Stimulated activated CD8-positive, alpha-beta memory T cell treated with anti-CD3 and anti-CD28 coated beads, Interleukin-4, amount 100 ng/mL, for 1 hour (primary cell): ENCODE data around the gene NFKBIE.
"Not testable (repeated sequence)": the region's sequence is repeated elsewhere in the genome, so short reads cannot be mapped to it uniquely, and the experiment has no call there.

Source experiments
- DNase-seq, 2 donors: peaks; one replicate each; pipeline ENCODE4 v3.0.0-alpha.2; 2020; ENCODE audit warnings: low read depth in 2 of 2, low spot score in 1 of 2

The NFKBIE gene

GRCh38 chr6:44245912-44246662 lies 19.3 kb downstream of the NFKBIE start:
- peak; percentile 61 to 73 for DNase-seq

DNA sequence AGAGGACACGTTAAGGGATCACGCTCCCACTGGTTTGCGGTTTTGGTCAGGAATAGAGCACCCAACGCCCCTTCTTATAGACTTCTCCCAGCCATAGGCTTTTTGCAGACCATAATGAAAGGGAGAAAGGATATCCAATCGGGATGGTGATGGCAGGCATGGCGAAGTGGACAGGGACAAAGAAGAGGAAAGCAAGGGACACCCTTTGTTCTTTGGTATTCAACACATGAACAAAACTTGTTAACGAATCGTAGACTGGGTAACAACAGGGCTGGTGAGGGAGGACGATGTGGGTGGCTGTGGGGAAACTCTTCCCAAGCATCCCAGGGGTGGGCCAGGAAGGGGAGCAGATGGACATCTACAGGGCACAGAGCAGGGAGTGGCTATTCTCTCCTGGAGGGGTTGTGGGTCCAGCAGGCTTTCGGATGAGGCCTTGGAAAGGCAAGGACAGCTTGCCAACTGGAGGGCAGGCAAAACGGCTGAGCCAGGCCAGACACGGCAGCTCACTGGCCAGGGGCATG lies 19.9 kb downstream of the NFKBIE start:
- DNase-seq, result no peak

GRCh38 chr6:44243345-44243744 lies 22.0 kb downstream of the NFKBIE start:
- DNase-seq, result no peak

- DNase-seq, result no peak
These were observed 26.5 kb downstream of the NFKBIE start for GRCh38 chr6:44238687-44239350.

- DNase-seq, result peak; percentile 56 to 67
These were observed 27.4 kb downstream of the NFKBIE start for GRCh38 chr6:44237813-44238433.

DNA sequence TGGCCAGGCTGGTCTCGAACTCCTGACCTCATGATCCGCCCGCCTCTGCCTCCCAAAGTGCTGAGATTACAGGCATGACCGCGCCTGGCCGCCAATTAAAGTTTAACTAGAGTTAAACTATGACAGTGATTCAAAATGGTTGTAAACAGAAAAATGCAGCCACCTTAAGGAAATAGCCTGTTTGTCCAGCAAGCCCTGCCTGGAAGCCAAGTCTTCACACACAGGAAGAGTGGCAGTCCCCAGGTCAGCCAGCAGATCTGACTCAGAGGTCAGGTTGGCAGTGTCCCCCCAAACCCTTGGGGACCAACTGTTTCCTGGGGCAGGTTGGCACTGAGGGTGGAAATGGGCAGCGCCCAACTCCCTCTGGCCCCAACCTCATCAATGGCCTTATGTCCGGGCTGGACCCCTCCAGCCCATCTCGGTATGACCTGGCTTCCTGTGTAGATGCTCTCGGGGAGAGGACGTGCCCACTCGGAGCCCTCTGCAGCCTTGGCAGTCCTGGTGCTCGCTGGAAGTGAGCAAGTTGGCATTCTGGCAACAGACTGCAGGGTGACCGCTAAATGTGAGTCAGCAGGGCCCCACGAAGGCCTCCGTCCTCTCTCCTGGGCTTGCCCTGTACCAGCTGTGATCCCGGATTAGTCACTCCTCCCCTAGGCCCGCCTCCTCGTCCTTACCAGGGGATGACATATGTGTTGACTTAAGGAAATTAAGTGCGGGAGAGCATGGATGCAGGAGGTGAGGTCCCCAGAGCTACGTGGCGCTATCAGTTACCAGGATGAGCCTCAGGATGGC lies 28.1 kb downstream of the NFKBIE start:
- DNase-seq, result no peak

DNA sequence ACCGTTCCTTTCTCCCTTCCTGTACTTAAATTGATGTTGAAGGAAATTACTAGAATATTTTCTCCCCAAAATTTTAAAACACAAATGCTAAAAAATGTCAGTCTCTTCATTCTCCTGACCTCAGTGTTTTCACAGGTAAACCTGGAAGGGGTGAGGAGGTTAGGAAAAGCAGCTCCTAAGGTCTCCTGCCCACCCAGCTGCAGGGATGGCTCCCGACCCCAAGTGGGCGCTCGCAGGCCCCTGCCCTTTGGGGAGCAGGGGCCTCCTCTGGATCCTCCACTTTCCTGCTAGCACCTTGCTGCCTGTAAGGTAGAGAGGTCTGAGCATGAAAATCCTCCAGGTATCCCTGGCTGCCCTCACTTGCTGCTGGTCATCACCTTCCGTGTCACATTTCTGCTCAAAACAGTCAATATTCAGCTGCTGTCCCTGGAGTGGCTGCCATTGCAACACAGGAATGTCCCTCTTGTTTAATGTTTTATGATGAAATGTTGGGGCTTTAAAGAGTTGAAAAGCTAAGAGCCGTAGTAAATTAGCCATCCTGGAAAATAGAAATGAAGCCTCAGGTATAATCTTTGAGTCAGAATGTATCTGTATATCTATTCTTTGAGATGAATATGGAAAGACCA lies 29.3 kb downstream of the NFKBIE start:
- no peak for DNase-seq

DNA sequence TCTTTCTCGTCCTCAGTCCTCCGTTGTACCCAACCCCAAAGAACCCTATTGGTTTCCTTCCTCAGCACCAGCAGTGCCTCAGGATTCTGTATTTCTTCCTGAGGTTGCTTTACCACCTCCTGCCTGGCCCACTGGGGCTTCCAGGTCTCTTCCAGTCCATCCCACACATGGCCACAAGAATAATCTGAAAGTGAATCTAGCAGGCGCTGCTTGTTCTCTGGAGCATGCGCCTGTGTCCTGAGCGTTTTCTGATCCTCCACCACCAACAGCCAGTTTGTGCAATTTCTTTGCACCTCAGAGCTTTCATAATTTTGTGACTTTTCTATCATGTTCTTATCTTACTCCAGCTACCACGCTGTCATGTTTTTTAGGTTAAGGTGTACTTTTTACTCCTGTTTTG lies 30.1 kb downstream of the NFKBIE start:
- no peak for DNase-seq

DNA sequence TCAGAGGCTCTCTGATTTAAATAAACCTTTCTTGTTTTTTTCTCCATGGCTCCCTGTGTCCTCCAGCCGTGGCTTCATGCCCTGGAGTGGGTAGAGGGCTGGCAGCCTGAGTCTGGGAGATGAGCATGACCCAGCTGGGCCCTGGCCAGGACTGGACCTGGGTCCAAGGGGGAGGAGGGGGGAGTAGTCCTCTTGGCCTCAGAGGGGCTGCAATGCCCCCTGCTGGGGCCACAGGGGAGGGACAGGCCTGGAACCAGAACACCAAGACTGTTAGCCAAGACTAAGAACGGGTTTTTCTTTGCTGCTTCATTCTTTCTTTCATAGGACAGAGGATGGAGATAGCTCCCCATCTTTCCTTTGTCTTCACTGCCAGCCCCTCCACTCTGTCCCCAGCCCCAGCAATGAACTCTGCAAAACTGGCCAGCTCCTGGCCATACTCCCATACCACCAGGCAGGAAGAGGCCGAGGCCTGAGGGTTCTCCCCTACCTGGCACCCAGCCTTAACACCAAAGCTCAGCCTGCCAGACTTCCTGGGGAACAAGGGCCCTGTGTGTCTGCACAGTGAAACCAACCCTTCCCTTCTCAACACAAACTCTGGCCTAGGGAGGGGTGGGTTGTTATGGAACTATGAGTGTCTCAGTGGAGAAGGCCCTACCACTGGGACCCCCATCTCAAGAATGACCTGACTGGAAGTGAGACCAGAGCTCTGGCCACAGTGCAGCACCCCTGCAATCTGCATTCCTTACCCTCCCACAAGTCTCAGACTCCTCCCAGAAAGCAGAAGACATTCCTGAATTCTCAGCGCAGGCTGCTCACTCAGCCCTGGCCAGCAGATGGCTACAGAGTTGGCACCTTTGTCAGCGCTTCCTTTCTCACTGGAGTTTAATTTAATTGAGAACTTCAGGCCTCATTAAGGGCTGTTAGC lies 31.0 kb downstream of the NFKBIE start:
- DNase-seq, result no peak

DNA sequence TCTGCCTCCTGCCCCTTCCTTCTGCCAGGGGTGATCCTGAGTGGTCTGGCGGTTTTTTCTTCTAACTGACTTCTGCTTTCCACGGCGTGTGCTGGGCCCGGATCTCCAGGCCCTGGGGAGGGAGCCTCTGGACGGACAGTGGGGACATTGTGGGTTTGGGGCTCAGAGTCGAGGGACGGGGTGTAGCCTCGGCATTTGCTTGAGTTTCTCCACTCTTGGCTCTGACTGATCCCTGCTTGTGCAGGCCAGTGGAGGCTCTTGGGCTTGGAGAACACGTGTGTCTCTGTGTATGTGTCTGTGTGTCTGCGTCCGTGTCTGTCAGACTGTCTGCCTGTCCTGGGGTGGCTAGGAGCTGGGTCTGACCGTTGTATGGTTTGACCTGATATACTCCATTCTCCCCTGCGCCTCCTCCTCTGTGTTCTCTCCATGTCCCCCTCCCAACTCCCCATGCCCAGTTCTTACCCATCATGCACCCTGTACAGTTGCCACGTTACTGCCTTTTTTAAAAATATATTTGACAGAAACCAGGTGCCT lies 31.7 kb downstream of the NFKBIE start:
- no peak for DNase-seq

GRCh38 chr6:44232676-44233566 lies 32.4 kb downstream of the NFKBIE start:
- DNase-seq, result no peak

DNA sequence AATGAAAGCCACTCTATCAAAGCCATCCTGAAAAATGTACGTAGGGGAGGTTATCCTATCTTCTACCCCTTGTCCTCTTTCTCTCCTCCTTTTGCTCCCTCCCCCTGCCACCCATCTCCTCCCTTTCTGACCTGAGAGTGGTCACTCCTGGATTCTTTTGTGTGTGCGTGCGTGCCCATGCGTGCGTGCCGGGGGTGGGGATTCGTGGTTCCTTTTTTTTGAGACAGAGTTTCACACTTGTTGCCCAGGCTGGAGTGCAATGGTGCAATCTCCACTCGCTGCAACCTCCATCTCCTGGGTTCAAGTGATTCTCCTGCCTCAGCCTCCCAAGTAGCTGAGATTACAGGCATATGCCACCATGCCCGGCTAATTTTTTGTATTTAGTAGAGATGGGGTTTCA lies 33.9 kb downstream of the NFKBIE start:
- DNase-seq, result not testable (repeated sequence)

GRCh38 chr6:44230034-44230675 lies 35.2 kb downstream of the NFKBIE start:
- no peak for DNase-seq

GRCh38 chr6:44229376-44230033 lies 35.8 kb downstream of the NFKBIE start:
- no peak for DNase-seq

DNA sequence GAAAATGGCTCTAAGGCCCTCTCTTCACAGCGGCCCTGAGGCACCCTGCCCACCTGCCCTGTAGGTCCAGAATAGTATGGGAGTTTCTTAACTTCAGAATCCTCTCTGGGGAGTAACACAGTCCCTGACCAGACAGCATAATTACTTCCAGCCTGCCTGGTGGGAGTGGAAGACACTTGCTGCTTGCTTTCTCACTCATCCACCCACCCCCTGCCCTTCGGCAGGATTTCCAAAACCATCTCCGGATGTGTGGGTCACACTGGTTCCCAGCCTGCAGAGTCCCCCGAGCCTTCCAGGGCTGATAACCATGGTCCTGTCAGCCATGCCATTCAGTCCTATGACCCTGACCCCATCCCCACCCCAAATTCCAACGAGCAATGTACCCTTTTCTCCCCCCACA lies 36.5 kb downstream of the NFKBIE start:
- no peak for DNase-seq

DNA sequence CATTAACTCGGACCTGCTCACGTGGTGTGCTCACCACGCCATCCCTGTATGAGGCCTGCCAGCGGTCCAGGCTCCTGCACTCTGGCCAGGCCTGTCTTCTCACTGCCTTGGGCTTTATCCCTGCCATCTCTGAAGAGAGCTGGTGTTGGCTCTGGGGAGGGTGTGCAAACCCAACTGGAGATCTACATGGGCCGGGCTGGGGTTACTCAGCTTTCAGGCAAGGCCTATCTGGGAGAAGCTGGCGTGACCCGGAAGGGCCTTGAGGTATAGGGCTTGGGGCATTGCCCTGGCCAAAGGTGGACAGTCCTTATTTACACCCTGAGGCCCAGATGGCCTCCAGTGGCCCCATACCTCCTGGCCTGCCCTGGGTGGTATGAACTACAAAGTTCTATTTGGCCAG lies 36.9 kb downstream of the NFKBIE start:
- no peak for DNase-seq

DNA sequence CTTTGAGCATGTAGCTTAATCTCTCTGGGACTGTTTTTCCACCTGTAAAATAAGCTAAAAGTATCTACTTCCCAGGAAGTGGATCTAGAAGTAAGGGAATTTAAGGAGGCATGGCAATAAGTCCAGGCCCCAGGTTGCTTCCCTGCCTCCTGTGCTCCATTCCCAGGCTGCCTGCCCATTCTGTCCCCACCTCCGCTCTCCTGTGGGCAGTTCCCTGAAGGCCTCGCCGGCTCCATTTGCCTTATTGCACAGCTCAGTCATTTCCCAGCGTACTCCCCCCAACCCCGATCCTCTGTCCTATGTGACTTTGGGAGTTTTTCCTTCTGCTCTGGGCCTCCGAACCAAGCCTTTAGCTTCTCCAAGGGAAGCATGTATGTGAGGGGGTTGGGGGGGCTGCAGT lies 37.3 kb downstream of the NFKBIE start:
- DNase-seq, result no peak
